Ovary (tissue), 9 donors: Measurements from ENCODE around the gene COL13A1. TPM values are rescaled to one million over a fixed set of nuclear protein-coding genes. Genes with fewer than 3 reads are reported as not detected.

Source experiments
- DNase-seq, 5 donors: peaks; one replicate each; pipeline ENCODE4 v3.0.0-alpha.2; 2019 to 2020
- H3K27ac ChIP-seq, 2 donors: fragments of 200-600 bp; one replicate each; pipeline versions ENCODE4 v1.5.1 to v1.8.0; 2019 to 2022
- H3K27me3 ChIP-seq: fragments of 200-600 bp; one replicate; pipeline ENCODE4 v1.8.0; 2022
- H3K36me3 ChIP-seq: fragments of 200-600 bp; sonication (generic); one replicate; pipeline ENCODE4 v1.5.1; 2019
- H3K4me1 ChIP-seq: one replicate; pipeline ENCODE4 v1.8.1; 2013; ENCODE audit warnings: mild to moderate bottlenecking, moderate library complexity; ENCODE audit not compliant: insufficient read depth
- H3K4me3 ChIP-seq: fragments of 200-600 bp; sonication (generic); one replicate; pipeline ENCODE4 v1.5.1; 2017
- H3K9me3 ChIP-seq, 2 donors: fragments of 200-600 bp in 1 of 2; sonication (generic) in 1 of 2; one replicate each; pipeline versions ENCODE4 v1.5.1 to v1.8.1; 2013 to 2019; ENCODE audit warnings: mild to moderate bottlenecking in 1 of 2, moderate library complexity in 1 of 2
- EP300 ChIP-seq: sonication (generic); formaldehyde crosslinking; IDR thresholded peaks from one replicate; pipeline ENCODE4 v1.6.1; 2017; ENCODE audit warnings: antibody characterized with exemption
- POLR2A ChIP-seq: fragments of 450-650 bp; IDR thresholded peaks from one replicate; pipeline ENCODE4 v1.6.1; 2017; ENCODE audit warnings: antibody characterized with exemption, mild to moderate bottlenecking, moderate library complexity
- WGBS, 3 donors: extraction: QIAGEN DNeasy Blood & Tissue Kit in 1 of 3; methylation state at CpG; one replicate each; pipeline versions ENCODE4 v1.1.5 to v1.1.7; 2013 to 2017; 5-methylcytosine and 5-hydroxymethylcytosine counted together
- intact Hi-C, 4 donors: fragments of 100-400 bp; cut with DNase I; formaldehyde crosslinking; loops; one replicate each; pipeline versions ENCODE4 v1.11.0 to v1.15.1; 2022 to 2023
- polyA plus RNA-seq, 2 donors: library from polyadenylated mRNA; stranded (reverse); fragments of 200-250 nt in 1 of 2; fragments of 350-450 nt in 1 of 2; fragmentation: Illumina TruSeq in 1 of 2; extraction: RNeasy Lipid Tissue Mini Kit (QIAGEN cat#74804) in 1 of 2; gene quantifications; one replicate each; pipeline ENCODE4 v1.2.3, GENCODE V29; 2013 to 2014
- total RNA-seq, 7 donors: library from RNA; depleted of rRNA in 2 of 7; stranded (reverse); fragments of >200 nt in 2 of 7; fragmentation: NEBNext Ultra II Directional in 3 of 7; extraction: Animal tissue kit (Norgen Biotek cat#: 25700) in 3 of 7; gene quantifications; one replicate each; pipeline versions ENCODE4 v1.1.0 to v1.2.4, GENCODE V29; 2016 to 2023
- TF ChIP-seq, protein P1 (sequence below), 3 donors: fragments of 450-650 bp in 2 of 3; fragments of 200-600 bp in 1 of 3; IDR thresholded peaks; one replicate each; pipeline versions ENCODE4 v1.5.1 to v1.8.0; 2016 to 2022; ENCODE audit warnings: antibody characterized with exemption in 3 of 3, mild to moderate bottlenecking in 1 of 3
- donor health status: DM: no; HTN: no; CAD: no; lungs with moderate emphysema.
- donor health status: DM: no; HTN: no; CAD: no.
- donor health status: Bipolar disorder and iron deficiency.
- donor health status: DM: yes; HTN: yes; CAD: no.
- donor health status: DM: no; HTN: no; CAD: no.
- donor health status: DM: yes; HTN: yes; CAD: no.

COL13A1 gene
- total and polyA plus RNA-seq, 9 donors = 0.48 to 3.1 (median 1.1) TPM

DNA sequence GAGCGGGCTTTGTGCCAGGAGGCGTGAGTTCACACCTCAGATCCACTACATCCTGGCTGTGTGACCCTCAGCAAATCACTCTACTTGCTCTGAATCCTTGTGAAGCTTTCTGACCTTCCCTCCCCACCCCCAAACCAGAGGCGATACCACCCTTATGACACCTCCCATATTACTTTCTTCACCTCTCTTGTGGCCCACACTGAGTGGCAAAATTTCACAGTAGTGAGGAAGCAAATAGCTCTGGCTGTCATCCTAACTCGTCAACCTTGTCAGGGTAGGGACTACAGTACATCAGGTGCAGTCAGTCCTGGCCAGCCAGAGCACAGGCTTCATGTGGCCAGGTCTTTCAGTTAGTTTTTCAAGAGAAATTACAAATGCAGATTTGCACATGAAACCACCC lies 19.1 kb downstream of the COL13A1 start:
- H3K4me1 ChIP-seq = no peaks in the 10 kb centered on the region
- no peaks in the 10 kb centered on the region for H3K36me3 ChIP-seq
- H3K4me3 ChIP-seq = no peak overlapping the region
- intact Hi-C loops = no loop called here
- TF ChIP-seq, protein P1, sequence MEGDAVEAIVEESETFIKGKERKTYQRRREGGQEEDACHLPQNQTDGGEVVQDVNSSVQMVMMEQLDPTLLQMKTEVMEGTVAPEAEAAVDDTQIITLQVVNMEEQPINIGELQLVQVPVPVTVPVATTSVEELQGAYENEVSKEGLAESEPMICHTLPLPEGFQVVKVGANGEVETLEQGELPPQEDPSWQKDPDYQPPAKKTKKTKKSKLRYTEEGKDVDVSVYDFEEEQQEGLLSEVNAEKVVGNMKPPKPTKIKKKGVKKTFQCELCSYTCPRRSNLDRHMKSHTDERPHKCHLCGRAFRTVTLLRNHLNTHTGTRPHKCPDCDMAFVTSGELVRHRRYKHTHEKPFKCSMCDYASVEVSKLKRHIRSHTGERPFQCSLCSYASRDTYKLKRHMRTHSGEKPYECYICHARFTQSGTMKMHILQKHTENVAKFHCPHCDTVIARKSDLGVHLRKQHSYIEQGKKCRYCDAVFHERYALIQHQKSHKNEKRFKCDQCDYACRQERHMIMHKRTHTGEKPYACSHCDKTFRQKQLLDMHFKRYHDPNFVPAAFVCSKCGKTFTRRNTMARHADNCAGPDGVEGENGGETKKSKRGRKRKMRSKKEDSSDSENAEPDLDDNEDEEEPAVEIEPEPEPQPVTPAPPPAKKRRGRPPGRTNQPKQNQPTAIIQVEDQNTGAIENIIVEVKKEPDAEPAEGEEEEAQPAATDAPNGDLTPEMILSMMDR (IDR thresholded peaks at IDR 0.05) = no peak
- TF ChIP-seq POLR2A (no peak), EP300 (no peak)
- no peak for DNase-seq
- H3K27me3 ChIP-seq = no peaks in the 10 kb centered on the region
- H3K9me3 ChIP-seq = no peaks in the 10 kb centered on the region
- WGBS, 3 donors = 91 to 94% (median 93%) methylated on average over 4 of the region's 4 CpGs
- H3K27ac ChIP-seq = no peak overlapping the region

DNA sequence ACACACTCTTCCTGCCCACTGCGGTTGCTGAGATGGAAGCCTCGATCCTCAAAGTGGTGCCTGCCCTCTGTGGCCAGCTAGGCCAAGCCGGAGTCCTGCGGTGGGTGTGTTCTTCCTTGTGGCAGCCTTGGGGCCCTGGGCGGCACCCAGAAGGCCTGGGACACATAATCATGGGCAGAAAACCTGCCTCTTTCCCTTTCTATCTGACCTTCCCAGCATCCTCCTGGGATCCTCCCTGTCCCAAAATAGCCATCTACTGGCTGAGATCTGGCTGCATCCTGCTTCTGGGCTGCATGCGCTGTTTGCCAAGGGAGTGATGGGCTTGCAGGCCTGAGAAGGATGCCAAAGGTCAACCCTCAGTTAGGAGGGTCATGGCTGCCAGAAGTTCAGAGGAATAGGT lies 23.9 kb downstream of the COL13A1 start:
- TF ChIP-seq, protein P1 (IDR thresholded peaks at IDR 0.05) = no peak
- TF ChIP-seq EP300 (no peak), POLR2A (no peak)
- no peaks in the 10 kb centered on the region for H3K4me1 ChIP-seq
- WGBS, 3 donors = 74 to 90% (median 86%) methylated on average over 6 of the region's 6 CpGs
- no peaks in the 10 kb centered on the region for H3K36me3 ChIP-seq
- DNase-seq = no peak
- H3K27ac ChIP-seq = no peak overlapping the region
- H3K9me3 ChIP-seq = no peaks in the 10 kb centered on the region
- intact Hi-C loops = no loop called here
- H3K27me3 ChIP-seq = no peaks in the 10 kb centered on the region
- H3K4me3 ChIP-seq = no peak overlapping the region

DNA sequence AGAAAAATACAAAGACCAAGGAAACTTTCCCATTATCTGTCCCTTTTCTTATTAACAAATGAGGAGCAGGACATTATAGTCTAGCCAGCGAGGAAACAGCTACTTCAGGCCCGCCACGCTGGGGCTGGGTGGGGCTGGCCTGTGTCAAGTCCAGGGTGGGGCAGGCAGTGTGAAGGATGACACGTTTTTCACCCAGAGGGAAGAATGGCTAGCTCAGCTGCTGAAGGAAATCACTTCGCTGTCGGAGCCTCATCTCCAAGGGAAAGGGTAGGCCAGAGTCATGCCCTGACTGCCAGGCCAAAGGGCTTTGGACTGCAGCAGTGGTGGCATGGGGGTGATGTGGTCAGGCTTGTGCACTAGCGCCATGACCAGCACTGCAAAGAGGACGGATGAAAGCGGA lies 24.4 kb downstream of the COL13A1 start:
- H3K27me3 ChIP-seq = no peaks in the 10 kb centered on the region
- H3K27ac ChIP-seq = no peak overlapping the region
- 88 to 95% (median 93%) methylated on average over 9 of the region's 9 CpGs for WGBS, 3 donors
- H3K4me3 ChIP-seq = no peak overlapping the region
- H3K36me3 ChIP-seq = no peaks in the 10 kb centered on the region
- H3K9me3 ChIP-seq = no peaks in the 10 kb centered on the region
- no peaks in the 10 kb centered on the region for H3K4me1 ChIP-seq
- no peak for DNase-seq
- TF ChIP-seq POLR2A = no peak
- TF ChIP-seq, protein P1 (IDR thresholded peaks at IDR 0.05) = no peak
- TF ChIP-seq EP300 = no peak
- intact Hi-C loops = no loop called here

DNA sequence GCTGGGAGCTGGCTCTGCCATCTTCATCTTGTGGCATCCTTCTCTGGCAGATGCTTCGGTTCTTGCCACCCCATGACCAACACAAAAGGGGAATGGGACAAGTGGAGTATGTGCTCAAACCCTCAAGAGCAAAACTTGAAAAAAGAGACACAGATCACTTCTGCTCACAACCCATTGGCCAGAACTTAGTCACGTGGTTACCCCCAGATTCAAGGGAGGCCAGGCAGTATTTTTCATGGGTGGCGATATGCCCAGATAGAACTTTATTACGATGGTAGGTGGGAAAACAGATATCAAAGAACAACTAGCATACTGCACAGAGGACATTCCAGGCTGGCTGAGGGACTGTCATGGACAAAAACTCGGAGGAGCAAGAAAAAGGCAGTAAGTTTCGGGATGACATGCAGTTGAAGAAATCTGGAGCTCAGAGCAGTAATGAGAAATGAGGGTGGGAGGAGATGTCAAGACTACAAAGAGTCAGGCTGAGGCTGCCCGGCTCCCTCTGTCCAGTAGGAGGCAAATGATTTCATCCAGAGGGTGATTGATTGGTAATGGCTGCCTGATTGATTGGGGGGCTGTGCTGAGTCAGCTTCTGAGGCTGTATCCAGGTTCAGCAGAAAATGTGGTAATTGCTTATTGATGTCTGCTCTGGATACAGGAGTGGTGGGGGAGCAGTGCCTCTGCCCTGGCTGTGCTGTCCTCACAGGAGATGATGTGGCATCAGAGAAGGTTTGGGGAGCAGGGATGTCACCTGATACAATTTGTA lies 25.3 kb downstream of the COL13A1 start:
- 84 to 89% (median 85%) methylated on average over 7 of the region's 7 CpGs for WGBS, 3 donors
- Histone ChIP-seq H3K4me3 (no peak overlapping the region), H3K4me1 (no peaks in the 10 kb centered on the region), H3K9me3 (no peaks in the 10 kb centered on the region), H3K27ac (no peak overlapping the region), H3K27me3 (no peaks in the 10 kb centered on the region), H3K36me3 (no peaks in the 10 kb centered on the region)
- intact Hi-C loops = no loop called here
- DNase-seq = no peak
- TF ChIP-seq EP300 (no peak), POLR2A (no peak)
- TF ChIP-seq, protein P1 (IDR thresholded peaks at IDR 0.05) = no peak
